IMR-90 (cell line): ENCODE data around the gene DNPH1.

ENCODE experiments used
- BHLHE40 ChIP-seq: fragments of 150-350 bp; IDR thresholded peaks from 2 replicates; pipeline ENCODE4 v1.6.1; 2016; ENCODE audit warnings: mild to moderate bottlenecking, low read depth, low read length
- CEBPB ChIP-seq: IDR thresholded peaks from 2 replicates; pipeline ENCODE4 v1.6.1; 2012; ENCODE audit warnings: low read depth, low read length, improper control_type of control experiment
- MAFK ChIP-seq: IDR thresholded peaks from 2 replicates; pipeline ENCODE4 v1.6.1; 2012; ENCODE audit warnings: low read depth, low read length, improper control_type of control experiment
- MXI1 ChIP-seq: IDR thresholded peaks from 2 replicates; pipeline ENCODE4 v1.6.1; 2012; ENCODE audit warnings: low read depth, mild to moderate bottlenecking, low read length, moderate library complexity, borderline replicate concordance
- POLR2A ChIP-seq: IDR thresholded peaks from 2 replicates; pipeline ENCODE4 v1.6.1; 2012; ENCODE audit warnings: mild to moderate bottlenecking, low read depth, low read length
- RAD21 ChIP-seq: IDR thresholded peaks from 2 replicates; pipeline ENCODE4 v1.6.1; 2012; ENCODE audit warnings: low read length, improper control_type of control experiment
- RCOR1 ChIP-seq: IDR thresholded peaks from 2 replicates; pipeline ENCODE4 v1.6.1; 2012; ENCODE audit warnings: mild to moderate bottlenecking, low read length, improper control_type of control experiment; ENCODE audit not compliant: insufficient replicate concordance
- RFX5 ChIP-seq: IDR thresholded peaks from 2 replicates; pipeline ENCODE4 v1.8.0; 2012; ENCODE audit warnings: low read depth, mild to moderate bottlenecking, low read length, moderate library complexity
- TF ChIP-seq, protein P1 (sequence below): conservative IDR thresholded peaks from 2 replicates; pipeline ENCODE4 v1.5.1; 2012; ENCODE audit warnings: mild to moderate bottlenecking, low read depth, low read length, improper control_type of control experiment
- TF ChIP-seq, protein P2 (sequence below): fragments of 150-350 bp; IDR thresholded peaks from 2 replicates; pipeline ENCODE4 v1.6.1; 2016; ENCODE audit warnings: low read depth, mild to moderate bottlenecking, low read length, moderate library complexity, borderline replicate concordance
- TF ChIP-seq, protein P3 (sequence below): fragments of 150-350 bp; IDR thresholded peaks from 2 replicates; pipeline ENCODE4 v1.6.1; 2017; ENCODE audit warnings: mild to moderate bottlenecking, antibody characterized with exemption, low read length, low read depth

DNA sequence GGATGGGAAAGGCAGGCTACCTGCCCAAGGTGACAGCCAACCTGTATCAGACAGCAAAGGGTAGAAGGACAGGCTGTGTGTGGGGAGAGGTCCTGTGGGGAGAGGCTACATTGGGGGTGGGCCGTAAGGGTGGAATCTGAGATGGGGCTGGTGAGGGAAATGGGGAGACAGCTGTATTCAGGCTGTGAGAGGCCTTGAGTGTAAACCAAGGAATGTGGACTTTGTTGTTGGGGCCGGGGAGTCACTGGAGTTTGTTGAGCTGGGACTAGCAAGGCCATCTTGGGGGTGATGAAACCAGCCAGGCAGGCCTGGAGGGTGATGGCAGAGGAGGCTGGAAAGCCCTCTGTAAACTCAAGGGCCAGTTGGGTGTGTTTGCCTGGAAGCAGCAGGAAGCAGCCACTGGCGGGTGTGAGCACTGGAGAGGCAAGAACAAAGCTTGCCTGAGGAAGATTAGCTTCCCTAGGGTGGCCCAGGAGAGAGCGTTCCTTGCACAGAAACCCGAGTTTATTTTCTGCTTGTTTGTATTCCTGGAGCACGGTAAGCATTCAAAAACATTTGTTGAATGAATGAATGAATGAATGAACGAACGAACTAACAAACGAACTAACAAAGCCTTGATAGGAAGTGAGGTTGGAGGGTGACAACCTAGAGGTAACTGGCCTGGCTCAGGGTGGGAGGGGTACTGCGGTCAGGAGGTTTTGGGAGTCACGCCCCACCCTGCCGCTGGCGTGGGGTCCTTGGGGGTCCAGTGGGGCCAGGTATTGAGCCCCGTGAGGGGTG, 32.9 kb upstream of the DNPH1 start:
- TF ChIP-seq, protein P1, sequence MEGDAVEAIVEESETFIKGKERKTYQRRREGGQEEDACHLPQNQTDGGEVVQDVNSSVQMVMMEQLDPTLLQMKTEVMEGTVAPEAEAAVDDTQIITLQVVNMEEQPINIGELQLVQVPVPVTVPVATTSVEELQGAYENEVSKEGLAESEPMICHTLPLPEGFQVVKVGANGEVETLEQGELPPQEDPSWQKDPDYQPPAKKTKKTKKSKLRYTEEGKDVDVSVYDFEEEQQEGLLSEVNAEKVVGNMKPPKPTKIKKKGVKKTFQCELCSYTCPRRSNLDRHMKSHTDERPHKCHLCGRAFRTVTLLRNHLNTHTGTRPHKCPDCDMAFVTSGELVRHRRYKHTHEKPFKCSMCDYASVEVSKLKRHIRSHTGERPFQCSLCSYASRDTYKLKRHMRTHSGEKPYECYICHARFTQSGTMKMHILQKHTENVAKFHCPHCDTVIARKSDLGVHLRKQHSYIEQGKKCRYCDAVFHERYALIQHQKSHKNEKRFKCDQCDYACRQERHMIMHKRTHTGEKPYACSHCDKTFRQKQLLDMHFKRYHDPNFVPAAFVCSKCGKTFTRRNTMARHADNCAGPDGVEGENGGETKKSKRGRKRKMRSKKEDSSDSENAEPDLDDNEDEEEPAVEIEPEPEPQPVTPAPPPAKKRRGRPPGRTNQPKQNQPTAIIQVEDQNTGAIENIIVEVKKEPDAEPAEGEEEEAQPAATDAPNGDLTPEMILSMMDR = no peak
- TF ChIP-seq POLR2A (no peak), BHLHE40 (no peak), RAD21 (no peak), MAFK (no peak), CEBPB (no peak), RCOR1 (no peak), MXI1 (no peak), RFX5 (no peak)
- TF ChIP-seq, protein P2, sequence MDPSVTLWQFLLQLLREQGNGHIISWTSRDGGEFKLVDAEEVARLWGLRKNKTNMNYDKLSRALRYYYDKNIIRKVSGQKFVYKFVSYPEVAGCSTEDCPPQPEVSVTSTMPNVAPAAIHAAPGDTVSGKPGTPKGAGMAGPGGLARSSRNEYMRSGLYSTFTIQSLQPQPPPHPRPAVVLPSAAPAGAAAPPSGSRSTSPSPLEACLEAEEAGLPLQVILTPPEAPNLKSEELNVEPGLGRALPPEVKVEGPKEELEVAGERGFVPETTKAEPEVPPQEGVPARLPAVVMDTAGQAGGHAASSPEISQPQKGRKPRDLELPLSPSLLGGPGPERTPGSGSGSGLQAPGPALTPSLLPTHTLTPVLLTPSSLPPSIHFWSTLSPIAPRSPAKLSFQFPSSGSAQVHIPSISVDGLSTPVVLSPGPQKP = no peak
- TF ChIP-seq, protein P3, sequence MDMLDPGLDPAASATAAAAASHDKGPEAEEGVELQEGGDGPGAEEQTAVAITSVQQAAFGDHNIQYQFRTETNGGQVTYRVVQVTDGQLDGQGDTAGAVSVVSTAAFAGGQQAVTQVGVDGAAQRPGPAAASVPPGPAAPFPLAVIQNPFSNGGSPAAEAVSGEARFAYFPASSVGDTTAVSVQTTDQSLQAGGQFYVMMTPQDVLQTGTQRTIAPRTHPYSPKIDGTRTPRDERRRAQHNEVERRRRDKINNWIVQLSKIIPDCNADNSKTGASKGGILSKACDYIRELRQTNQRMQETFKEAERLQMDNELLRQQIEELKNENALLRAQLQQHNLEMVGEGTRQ = no peak
